H1 (cell line): ENCODE results near the gene LBX2. TPM values are rescaled to one million over a fixed set of nuclear protein-coding genes. Genes with fewer than 3 reads are reported as not detected.

Experiments used
- CTCF ChIA-PET: fragments of 300-600 bp; sonication (Branson Sonifier 250); formaldehyde crosslinking; loops from one replicate; lab custom pipeline; 2021; ENCODE audit not compliant: partially characterized antibody; lab: Charles Lee
- POLR2A ChIA-PET: fragments of 300-600 bp; sonication (Branson Sonifier 250); formaldehyde crosslinking; loops from one replicate; lab custom pipeline; 2021; ENCODE audit warnings: inconsistent platforms; ENCODE audit not compliant: partially characterized antibody; lab: Charles Lee
- DNase-seq, 2 experiments: peaks; one replicate each; pipeline versions ENCODE4 v3.0.0 to v3.0.0-alpha.2; 2010 to 2022; ENCODE audit warnings: low spot score in 2 of 2, low read depth in 1 of 2, mixed read lengths in 1 of 2
- FAIRE-seq: peaks from 2 replicates; lab custom pipeline; 2011; peaks lifted over from hg19 to GRCh38; lab: Jason Lieb, UNC
- H2AFZ ChIP-seq: 2 replicates; pipeline ENCODE4 v1.8.1; 2012; ENCODE audit warnings: low read length, inconsistent platforms
- H2AK5ac ChIP-seq: 2 replicates; pipeline ENCODE4 v1.6.1; 2013; ENCODE audit warnings: low read depth, low read length
- H2BK120ac ChIP-seq: replicated peaks from 2 replicates; pipeline ENCODE3; 2013; ENCODE audit warnings: low read depth, low read length, inconsistent platforms
- H2BK12ac ChIP-seq: 2 replicates; pipeline ENCODE4 v1.6.1; 2013; ENCODE audit warnings: low read depth, low read length
- H2BK15ac ChIP-seq: 2 replicates; pipeline ENCODE4 v1.6.1; 2013; ENCODE audit warnings: low read length
- H2BK20ac ChIP-seq: 2 replicates; pipeline ENCODE4 v1.6.1; 2013; ENCODE audit warnings: low read length
- H2BK5ac ChIP-seq: 2 replicates; pipeline ENCODE4 v1.6.1; 2013; ENCODE audit warnings: low read depth, low read length
- H3K14ac ChIP-seq: 2 replicates; pipeline ENCODE4 v1.6.1; 2013; ENCODE audit warnings: inconsistent platforms; ENCODE audit not compliant: insufficient read length
- H3K18ac ChIP-seq: 2 replicates; pipeline ENCODE4 v1.6.1; 2013; ENCODE audit warnings: low read length; ENCODE audit errors: extremely low read depth
- H3K23ac ChIP-seq: 2 replicates; pipeline ENCODE4 v1.6.1; 2013; ENCODE audit warnings: inconsistent platforms; ENCODE audit not compliant: insufficient read length
- H3K23me2 ChIP-seq: 2 replicates; pipeline ENCODE4 v1.6.1; 2013; ENCODE audit warnings: low read depth, low read length
- H3K27ac ChIP-seq: 2 replicates; pipeline ENCODE4 v1.6.1; 2011; ENCODE audit warnings: low read depth, low read length, inconsistent platforms
- H3K27me3 ChIP-seq, 4 experiments: replicated peaks in 1 of 4; 1 replicate in 1 of 4; 2 replicates in 3 of 4; pipeline versions ENCODE4 v1.6.1 to v1.8.1; 2011 to 2013; ENCODE audit warnings: low read length in 3 of 4, mild to moderate bottlenecking in 3 of 4, inconsistent platforms in 2 of 4, mixed read lengths in 2 of 4, moderate library complexity in 1 of 4; ENCODE audit not compliant: control insufficient read depth in 3 of 4, insufficient read depth in 3 of 4; ENCODE audit errors: extremely low read depth in 1 of 4
- H3K36me3 ChIP-seq, 4 experiments: 2 replicates each; pipeline versions ENCODE4 v1.6.1 to v1.8.1; 2011 to 2013; ENCODE audit warnings: mild to moderate bottlenecking in 4 of 4, low read length in 3 of 4, moderate library complexity in 2 of 4, control low read depth in 1 of 4, inconsistent platforms in 1 of 4; ENCODE audit not compliant: insufficient read depth in 4 of 4, control insufficient read depth in 2 of 4
- H3K4ac ChIP-seq: replicated peaks from 2 replicates; pipeline ENCODE3; 2013; ENCODE audit warnings: low read length, low read depth, mixed read lengths, inconsistent platforms; ENCODE audit not compliant: insufficient read length
- H3K4me1 ChIP-seq, 4 experiments: replicated peaks in 1 of 4; 1 replicate in 1 of 4; 2 replicates in 3 of 4; pipeline versions ENCODE4 v1.6.1 to v1.8.1; 2011 to 2013; ENCODE audit warnings: low read length in 3 of 4, inconsistent platforms in 2 of 4, mixed read lengths in 1 of 4; ENCODE audit not compliant: insufficient read depth in 4 of 4, control insufficient read depth in 3 of 4
- H3K4me2 ChIP-seq, 2 experiments: 2 replicates each; pipeline versions ENCODE4 v1.6.1 to v1.8.1; 2011 to 2013; ENCODE audit warnings: low read depth in 2 of 2, low read length in 2 of 2, control low read depth in 1 of 2, inconsistent platforms in 1 of 2, mild to moderate bottlenecking in 1 of 2; ENCODE audit not compliant: insufficient read depth in 1 of 2
- H3K4me3 ChIP-seq, 4 experiments: fragments of 200-600, 300-600 bp in 1 of 4; sonication (generic), shearing (Covaris generic), sonication (Bioruptor Twin) in 1 of 4; 2 replicates each; pipeline versions ENCODE4 v1.5.1 to v1.8.1; 2011 to 2016; ENCODE audit warnings: low read length in 4 of 4, low read depth in 3 of 4, control low read depth in 2 of 4, inconsistent platforms in 2 of 4, mild to moderate bottlenecking in 2 of 4, mixed read lengths in 1 of 4, moderate library complexity in 1 of 4; ENCODE audit not compliant: insufficient read depth in 2 of 4; ENCODE audit errors: extremely low read depth in 1 of 4
- H3K56ac ChIP-seq: replicated peaks from 2 replicates; pipeline ENCODE3; 2013; ENCODE audit warnings: low read depth, mild to moderate bottlenecking, mixed read lengths, low read length, inconsistent platforms; ENCODE audit not compliant: insufficient read length
- H3K79me1 ChIP-seq: 2 replicates; pipeline ENCODE4 v1.6.1; 2013; ENCODE audit warnings: low read depth, low read length, control low read depth
- H3K79me2 ChIP-seq, 2 experiments: 2 replicates each; pipeline versions ENCODE4 v1.6.1 to v1.8.1; 2012 to 2013; ENCODE audit warnings: low read length in 2 of 2, mild to moderate bottlenecking in 2 of 2, inconsistent platforms in 1 of 2; ENCODE audit not compliant: insufficient read depth in 2 of 2, control insufficient read depth in 1 of 2
- H3K9ac ChIP-seq, 4 experiments: replicated peaks in 1 of 4; 1 replicate in 1 of 4; 2 replicates in 3 of 4; pipeline versions ENCODE4 v1.6.1 to v1.8.1; 2011 to 2013; ENCODE audit warnings: low read depth in 3 of 4, low read length in 3 of 4, control low read depth in 2 of 4, mild to moderate bottlenecking in 2 of 4, moderate library complexity in 2 of 4, inconsistent platforms in 1 of 4; ENCODE audit errors: extremely low read depth in 1 of 4
- H3K9me3 ChIP-seq, 2 experiments: 2 replicates each; pipeline versions ENCODE4 v1.6.1 to v1.8.1; 2012 to 2013; ENCODE audit warnings: mild to moderate bottlenecking in 2 of 2, moderate library complexity in 2 of 2, control low read depth in 1 of 2, inconsistent platforms in 1 of 2, low read depth in 1 of 2, low read length in 1 of 2, mixed read lengths in 1 of 2; ENCODE audit not compliant: insufficient read depth in 2 of 2
- H4K20me1 ChIP-seq, 2 experiments: replicated peaks in 1 of 2; 2 replicates each; pipeline versions ENCODE3 to v1.8.1; 2011 to 2013; ENCODE audit warnings: inconsistent platforms in 2 of 2, low read length in 2 of 2, mild to moderate bottlenecking in 1 of 2; ENCODE audit not compliant: insufficient read depth in 2 of 2, control insufficient read depth in 1 of 2
- H4K5ac ChIP-seq: 2 replicates; pipeline ENCODE4 v1.6.1; 2013; ENCODE audit warnings: low read length, low read depth, mixed read lengths, inconsistent platforms; ENCODE audit not compliant: insufficient read length
- H4K8ac ChIP-seq: 2 replicates; pipeline ENCODE4 v1.8.0; 2013; ENCODE audit warnings: mild to moderate bottlenecking, moderate library complexity, low read length, inconsistent platforms; ENCODE audit not compliant: insufficient read depth; ENCODE audit errors: extremely low read depth
- H4K91ac ChIP-seq: replicated peaks from 2 replicates; pipeline ENCODE3; 2013; ENCODE audit warnings: low read length, mixed read lengths, inconsistent platforms; ENCODE audit not compliant: insufficient read length
- BCL11A ChIP-seq, 2 experiments: IDR thresholded peaks; one replicate each; pipeline ENCODE4 v1.6.1; 2011; ENCODE audit warnings: low read depth in 2 of 2, low read length in 2 of 2, mild to moderate bottlenecking in 2 of 2
- EZH2 ChIP-seq: fragments of 200-600 bp; sonication (generic); IDR thresholded peaks from 2 replicates; pipeline ENCODE4 v1.7.1; 2012; ENCODE audit warnings: low read depth, mild to moderate bottlenecking, moderate library complexity, low read length, inconsistent platforms; ENCODE audit not compliant: severe bottlenecking
- RNF2 ChIP-seq: fragments of 200-900, 300-1000 bp; sonication (generic); IDR thresholded peaks from 2 replicates; pipeline ENCODE4 v1.7.1; 2016; ENCODE audit warnings: borderline replicate concordance, low read depth, mild to moderate bottlenecking, antibody characterized with exemption, low read length; ENCODE audit not compliant: poor library complexity, severe bottlenecking; ENCODE audit errors: missing control alignments
- SIX5 ChIP-seq: IDR thresholded peaks from 2 replicates; pipeline ENCODE4 v1.6.1; 2011; ENCODE audit warnings: mild to moderate bottlenecking, low read depth, low read length
- WGBS, 2 experiments: shearing (Covaris generic) in 1 of 2; methylation state at CpG; one replicate each; pipeline versions ENCODE4 v1.1.6 to v1.1.7; 2013 to 2015; ENCODE audit warnings: low lambda C conversion rate in 2 of 2, mixed read lengths in 2 of 2, inconsistent platforms in 1 of 2, low coverage in 1 of 2, missing lambda C conversion rate in 1 of 2; ENCODE audit not compliant: insufficient replicate concordance in 2 of 2, insufficient coverage in 1 of 2, insufficient read length in 1 of 2; ENCODE audit errors: extremely low coverage in 1 of 2, missing lambda C conversion rate in 1 of 2; 5-methylcytosine and 5-hydroxymethylcytosine counted together
- polyA plus RNA-seq, 7 experiments: library from polyadenylated mRNA; depleted of rRNA in 3 of 7; stranded (reverse) in 5 of 7; unstranded in 2 of 7; fragments of >200 nt in 5 of 7; fragments of 200-250 nt in 2 of 7; gene quantifications; 1 replicate in 5 of 7; 2 replicates in 1 of 7; 4 replicates in 1 of 7; pipeline versions ENCODE4 v1.2.1 to v1.2.3, GENCODE V29; 2011 to 2013; ENCODE audit warnings: missing spikeins in 2 of 7, mixed read lengths in 2 of 7
- total RNA-seq: library from RNA; stranded (reverse); fragmentation: NEBNext Ultra II Directional; extraction: Animal tissue kit (Norgen Biotek cat#: 25700); gene quantifications from 2 replicates; pipeline ENCODE4 v1.2.1, GENCODE V29; 2021

Gene LBX2
- total and polyA plus RNA-seq, 2 of the 8 experiments (the other 6 are each of a cell fraction or from before 2014, with no cell fraction given) = 0.27 TPM; not detected in 1

DNA sequence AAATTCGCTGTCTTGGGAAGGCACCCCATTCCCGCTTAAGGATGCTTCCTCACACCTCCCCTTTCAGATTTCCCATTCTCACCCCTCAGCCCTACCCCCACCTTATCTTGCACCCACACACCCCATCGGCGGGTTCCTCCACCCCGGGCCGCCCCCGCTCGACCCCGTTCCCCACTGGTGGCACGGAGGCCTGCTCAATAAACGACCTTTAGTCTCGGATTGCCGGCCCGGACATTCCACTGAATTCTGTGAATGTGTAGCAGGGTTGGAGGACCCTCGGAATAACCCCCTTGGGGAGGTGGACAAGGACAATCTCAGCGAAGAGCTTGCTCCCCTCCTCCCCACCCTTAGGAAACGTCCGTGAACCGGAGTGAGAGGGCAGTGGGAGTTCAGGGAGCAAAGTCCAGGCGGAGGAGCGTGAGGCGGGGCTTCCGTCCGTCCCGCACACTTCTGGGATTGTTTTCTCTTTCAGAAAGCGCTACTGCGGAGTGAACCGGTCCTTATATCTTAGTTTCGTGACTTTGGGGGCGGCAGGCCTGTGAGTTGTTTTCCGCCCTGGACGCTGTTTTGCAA lies 2.8 kb upstream of the LBX2 start:
- peak overlapping the region; percentile 36 to 65 (median 54) for H3K4me3 ChIP-seq
- peaks cover 0 to 12% of the 10 kb centered on the region in 2 experiments for H4K20me1 ChIP-seq
- H3K4ac ChIP-seq = no peak overlapping the region
- H4K91ac ChIP-seq = no peak overlapping the region
- peak overlapping the region; percentile 19; the same call in 1 of the 2 replicates for H3K18ac ChIP-seq
- no peak overlapping the region for H2BK20ac ChIP-seq
- WGBS, 2 experiments = 3% methylated on average over 31 of the region's 32 CpGs; no CpG with 5 or more reads in 1 of the 2 experiments
- H3K27ac ChIP-seq = no peak overlapping the region
- no peak overlapping the region for H2AK5ac ChIP-seq
- H2AFZ ChIP-seq = peak overlapping the region; percentile 17; the same call in 1 of the 2 replicates
- H2BK120ac ChIP-seq = no peak overlapping the region
- no peak overlapping the region for H3K14ac ChIP-seq
- H3K4me2 ChIP-seq = peak overlapping the region; percentile 78 to 88
- H3K23me2 ChIP-seq = peaks cover 39% of the 10 kb centered on the region; the same call in 1 of the 2 replicates
- H3K79me1 ChIP-seq = no peaks in the 10 kb centered on the region
- H3K23ac ChIP-seq = no peak overlapping the region
- TF ChIP-seq BCL11A (IDR thresholded peaks at IDR 0.05; ENCODE audit: low read depth in 2 of 2, low read length in 2 of 2) = no peak
- no peak for TF ChIP-seq SIX5
- peak; percentile 94 for TF ChIP-seq EZH2
- peak; percentile 83 for TF ChIP-seq RNF2
- DNase-seq (peak in 1 of 2 experiments; percentile 67), FAIRE-seq (no peak)
- ChIA-PET CTCF (interaction anchor here (1.8 to 5.1 kb wide), 6 partner anchors 11 to 19 kb away, joined by 6 to 24 read pairs (median 14); partner anchors contain the start of genes CCDC142, TLX2 and TTC31), POLR2A (interaction anchor here (1.2 to 9.4 kb wide), 5 partner anchors 11 to 62 kb away, joined by 3 to 73 read pairs (median 59); partner anchors contain the start of genes AUP1, CCDC142, HTRA2 and TLX2)
- H2BK12ac ChIP-seq = peak overlapping the region; percentile 60; the same call in 1 of the 2 replicates
- peaks cover 71 to 91% (median 89%) of the 10 kb centered on the region in 4 experiments for H3K27me3 ChIP-seq
- H3K79me2 ChIP-seq = peaks cover 0 to 3% of the 10 kb centered on the region in 2 experiments; a peak in 1 of 4 replicates
- H3K9ac ChIP-seq = no peak overlapping the region
- H3K4me1 ChIP-seq = peaks cover 7 to 66% (median 43%) of the 10 kb centered on the region in 4 experiments
- peak overlapping the region; percentile 82; the same call in 1 of the 2 replicates for H4K8ac ChIP-seq
- 0 out of 2 replicates have a peak overlapping the region, but pooled peaks have one; percentile 16 for H2BK15ac ChIP-seq
- peaks cover 0 to 9% (median 4%) of the 10 kb centered on the region in 4 experiments; a peak in 6 of 8 replicates for H3K36me3 ChIP-seq
- no peak overlapping the region for H4K5ac ChIP-seq
- peak overlapping the region; percentile 35; the same call in 1 of the 2 replicates for H2BK5ac ChIP-seq
- H3K9me3 ChIP-seq = no peaks in the 10 kb centered on the region
- H3K56ac ChIP-seq = peak overlapping the region; percentile 10
